ENCODE measurements around the gene C2orf72. TPM values are rescaled to one million over a fixed set of nuclear protein-coding genes. Genes with fewer than 3 reads are reported as not detected.

Gene C2orf72
- total RNA-seq, 3 donors from 2014 or later (not counting 1 experiment from before 2014, with no cell fraction given) = not detected

DNA sequence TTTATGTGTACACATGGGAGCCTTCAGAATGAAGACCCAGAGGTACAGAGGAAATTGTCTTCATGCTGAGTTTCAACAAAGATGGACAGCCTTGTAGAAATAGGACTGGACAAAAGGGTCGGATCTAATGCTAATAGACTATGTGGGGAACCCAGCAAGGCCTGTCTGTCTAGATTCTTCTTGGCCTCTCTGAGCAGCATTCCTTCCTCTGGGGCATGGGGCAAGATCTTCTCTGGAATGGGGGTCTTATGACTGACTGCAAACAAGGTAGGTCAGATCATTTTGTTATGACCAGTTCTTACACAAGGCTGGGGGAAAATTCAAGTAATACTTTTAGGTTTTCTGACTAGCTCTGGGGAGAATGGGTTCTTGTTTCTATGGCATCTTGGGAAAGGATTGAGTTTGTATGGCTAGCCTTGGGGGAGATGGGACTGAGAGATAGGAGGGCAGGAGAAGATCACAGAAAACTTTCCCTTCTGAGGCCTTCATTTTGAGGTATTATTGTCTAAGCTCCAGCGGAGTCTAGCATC lies 27.1 kb upstream of the C2orf72 start:
- no peaks in the 10 kb centered on the region for H3K36me3 Mint-ChIP-seq
- DNase-seq = no peak
- Histone ChIP-seq H3K27ac (ENCODE audit: low read length) (no peak overlapping the region), H3K36me3 (ENCODE audit: control insufficient read depth, insufficient read depth, low read length) (no peaks in the 10 kb centered on the region), H3K27me3 (ENCODE audit: control insufficient read depth, insufficient read depth, low read length) (peaks cover 7% of the 10 kb centered on the region), H3K4me3 (ENCODE audit: low read length) (no peak overlapping the region), H3K4me1 (ENCODE audit: control insufficient read depth, insufficient read depth, low read length) (no peaks in the 10 kb centered on the region), H3K9me3 (ENCODE audit: control insufficient read depth, insufficient read depth, low read length) (no peaks in the 10 kb centered on the region)
- WGBS (ENCODE audit: insufficient coverage) = 96% methylated on average over 2 of the region's 2 CpGs
- no peak overlapping the region for H3K27ac Mint-ChIP-seq
- intact Hi-C loops (cut with micrococcal nuclease) = no loop called here
- H3K27me3 Mint-ChIP-seq (ENCODE audit: low read depth in 2 of 2) = peaks cover 31 to 60% of the 10 kb centered on the region in 2 donors
- no peak overlapping the region for H3K4me3 Mint-ChIP-seq
- H3K9me3 Mint-ChIP-seq = peaks cover 3 to 4% of the 10 kb centered on the region in 2 donors
- TF ChIP-seq, protein P1, sequence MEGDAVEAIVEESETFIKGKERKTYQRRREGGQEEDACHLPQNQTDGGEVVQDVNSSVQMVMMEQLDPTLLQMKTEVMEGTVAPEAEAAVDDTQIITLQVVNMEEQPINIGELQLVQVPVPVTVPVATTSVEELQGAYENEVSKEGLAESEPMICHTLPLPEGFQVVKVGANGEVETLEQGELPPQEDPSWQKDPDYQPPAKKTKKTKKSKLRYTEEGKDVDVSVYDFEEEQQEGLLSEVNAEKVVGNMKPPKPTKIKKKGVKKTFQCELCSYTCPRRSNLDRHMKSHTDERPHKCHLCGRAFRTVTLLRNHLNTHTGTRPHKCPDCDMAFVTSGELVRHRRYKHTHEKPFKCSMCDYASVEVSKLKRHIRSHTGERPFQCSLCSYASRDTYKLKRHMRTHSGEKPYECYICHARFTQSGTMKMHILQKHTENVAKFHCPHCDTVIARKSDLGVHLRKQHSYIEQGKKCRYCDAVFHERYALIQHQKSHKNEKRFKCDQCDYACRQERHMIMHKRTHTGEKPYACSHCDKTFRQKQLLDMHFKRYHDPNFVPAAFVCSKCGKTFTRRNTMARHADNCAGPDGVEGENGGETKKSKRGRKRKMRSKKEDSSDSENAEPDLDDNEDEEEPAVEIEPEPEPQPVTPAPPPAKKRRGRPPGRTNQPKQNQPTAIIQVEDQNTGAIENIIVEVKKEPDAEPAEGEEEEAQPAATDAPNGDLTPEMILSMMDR (IDR thresholded peaks at IDR 0.05) = no peak
- no peak for ATAC-seq
- peaks cover 0 to 5% of the 10 kb centered on the region in 2 donors for H3K4me1 Mint-ChIP-seq

DNA sequence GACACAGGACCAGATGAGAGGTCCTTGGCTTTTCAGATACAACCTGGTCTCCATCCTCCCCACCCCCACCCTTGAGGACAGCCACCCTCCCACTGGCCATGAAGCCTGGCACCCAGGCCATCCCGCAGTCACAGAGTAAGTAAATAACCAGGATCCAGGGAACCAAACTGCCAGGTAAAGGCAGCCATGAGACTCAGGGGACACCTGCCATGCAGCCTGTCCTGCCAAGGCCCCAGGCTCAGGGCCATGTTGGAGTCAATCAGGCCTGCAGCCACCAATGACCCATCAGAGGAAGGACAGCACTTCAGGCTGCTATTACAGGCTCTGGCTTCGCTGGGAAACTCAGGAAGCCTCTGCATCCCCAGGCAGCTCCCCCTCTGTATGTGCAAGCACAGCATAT lies 25.8 kb upstream of the C2orf72 start:
- Histone ChIP-seq H3K4me3 (ENCODE audit: low read length) (no peak overlapping the region), H3K27me3 (ENCODE audit: control insufficient read depth, insufficient read depth, low read length) (peaks cover 12% of the 10 kb centered on the region), H3K4me1 (ENCODE audit: control insufficient read depth, insufficient read depth, low read length) (no peaks in the 10 kb centered on the region), H3K27ac (ENCODE audit: low read length) (no peak overlapping the region), H3K36me3 (ENCODE audit: control insufficient read depth, insufficient read depth, low read length) (no peaks in the 10 kb centered on the region), H3K9me3 (ENCODE audit: control insufficient read depth, insufficient read depth, low read length) (no peaks in the 10 kb centered on the region)
- DNase-seq (no peak), ATAC-seq (no peak)
- Mint-ChIP-seq H3K9me3 (no peaks in the 10 kb centered on the region), H3K4me3 (no peak overlapping the region), H3K36me3 (no peaks in the 10 kb centered on the region), H3K4me1 (no peaks in the 10 kb centered on the region), H3K27me3 (ENCODE audit: low read depth in 2 of 2) (peaks cover 31 to 63% of the 10 kb centered on the region in 2 donors), H3K27ac (no peak overlapping the region)
- 60% methylated on average over 2 of the region's 2 CpGs for WGBS (ENCODE audit: insufficient coverage)
- intact Hi-C loops (cut with micrococcal nuclease) = no loop called here
- TF ChIP-seq, protein P1 (IDR thresholded peaks at IDR 0.05) = no peak

DNA sequence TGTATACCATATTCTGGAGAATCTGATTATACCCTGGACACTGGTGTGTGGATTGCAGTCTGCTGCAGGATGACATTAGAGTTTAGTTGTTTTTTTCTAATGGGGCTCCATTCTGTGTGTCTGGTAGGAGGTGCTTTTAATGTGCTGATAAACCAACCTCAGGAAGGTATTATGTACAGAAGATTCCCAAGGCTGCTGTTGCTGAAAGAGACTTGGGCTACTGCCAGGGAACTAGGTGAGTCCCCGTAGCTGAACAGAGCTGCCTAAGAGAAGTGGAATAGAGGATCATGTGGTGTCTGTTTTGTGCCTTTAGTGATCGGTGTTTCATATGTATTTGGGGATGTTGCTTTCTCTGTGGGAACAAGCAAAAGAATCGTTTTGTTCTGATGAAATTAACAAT lies 24.9 kb upstream of the C2orf72 start:
- intact Hi-C loops (cut with micrococcal nuclease) = no loop called here
- Histone ChIP-seq H3K27me3 (ENCODE audit: control insufficient read depth, insufficient read depth, low read length) (peaks cover 12% of the 10 kb centered on the region), H3K9me3 (ENCODE audit: control insufficient read depth, insufficient read depth, low read length) (no peaks in the 10 kb centered on the region), H3K4me3 (ENCODE audit: low read length) (no peak overlapping the region), H3K4me1 (ENCODE audit: control insufficient read depth, insufficient read depth, low read length) (peaks cover 4% of the 10 kb centered on the region), H3K36me3 (ENCODE audit: control insufficient read depth, insufficient read depth, low read length) (no peaks in the 10 kb centered on the region), H3K27ac (ENCODE audit: low read length) (no peak overlapping the region)
- Mint-ChIP-seq H3K27ac (no peak overlapping the region), H3K9me3 (no peaks in the 10 kb centered on the region), H3K4me1 (peaks cover 0 to 8% of the 10 kb centered on the region in 2 donors), H3K27me3 (ENCODE audit: low read depth in 2 of 2) (peaks cover 36 to 70% of the 10 kb centered on the region in 2 donors), H3K4me3 (no peak overlapping the region), H3K36me3 (no peaks in the 10 kb centered on the region)
- TF ChIP-seq, protein P1 (IDR thresholded peaks at IDR 0.05) = no peak
- DNase-seq (no peak), ATAC-seq (no peak)
- WGBS (ENCODE audit: insufficient coverage) = 86% methylated on average over 2 of the region's 3 CpGs

DNA sequence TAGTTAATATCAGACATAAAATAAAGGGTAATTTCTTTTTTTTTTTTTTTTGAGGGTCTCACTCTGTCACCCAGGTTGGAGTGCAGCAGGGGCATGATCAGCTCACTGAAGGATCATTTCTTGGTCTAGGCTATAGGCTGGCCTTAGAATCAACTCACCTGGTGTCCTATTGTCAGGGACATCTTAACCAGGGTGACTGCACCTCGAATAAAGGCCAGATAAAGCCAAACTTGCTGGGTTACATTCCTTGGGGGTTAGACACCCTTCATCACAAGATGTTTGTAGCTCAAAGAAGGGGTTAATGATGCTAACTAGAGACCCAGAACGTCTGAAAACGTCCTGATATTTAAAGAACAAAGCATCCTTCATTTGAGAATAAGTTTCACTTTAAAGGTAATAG lies 23.5 kb upstream of the C2orf72 start:
- H3K27ac Mint-ChIP-seq = no peak overlapping the region
- intact Hi-C loops (cut with micrococcal nuclease) = no loop called here
- H3K4me3 Mint-ChIP-seq = no peak overlapping the region
- H3K36me3 Mint-ChIP-seq = no peaks in the 10 kb centered on the region
- Histone ChIP-seq H3K27me3 (ENCODE audit: control insufficient read depth, insufficient read depth, low read length) (peaks cover 12% of the 10 kb centered on the region), H3K36me3 (ENCODE audit: control insufficient read depth, insufficient read depth, low read length) (no peaks in the 10 kb centered on the region), H3K4me1 (ENCODE audit: control insufficient read depth, insufficient read depth, low read length) (peaks cover 4% of the 10 kb centered on the region), H3K27ac (ENCODE audit: low read length) (no peak overlapping the region), H3K4me3 (ENCODE audit: low read length) (no peak overlapping the region), H3K9me3 (ENCODE audit: control insufficient read depth, insufficient read depth, low read length) (no peaks in the 10 kb centered on the region)
- ATAC-seq (no peak), DNase-seq (no peak)
- H3K4me1 Mint-ChIP-seq = peaks cover 0 to 8% of the 10 kb centered on the region in 2 donors
- H3K27me3 Mint-ChIP-seq (ENCODE audit: low read depth in 2 of 2) = peaks cover 32 to 62% of the 10 kb centered on the region in 2 donors
- TF ChIP-seq, protein P1 (IDR thresholded peaks at IDR 0.05) = no peak
- 0% methylated on average over 1 of the region's 3 CpGs for WGBS (ENCODE audit: insufficient coverage)
- no peaks in the 10 kb centered on the region for H3K9me3 Mint-ChIP-seq

All from natural killer cell (primary cell).